Astrocyte (in vitro differentiated cells and primary cell): ENCODE results near the gene ENPP7. TPM values are rescaled to one million over a fixed set of nuclear protein-coding genes. Genes with fewer than 3 reads are reported as not detected.

ENCODE experiments used
- DNase-seq: peaks from one replicate; pipeline ENCODE4 v3.0.0-alpha.2; 2010; ENCODE audit warnings: low read depth
- FAIRE-seq: peaks from 2 replicates; lab custom pipeline; 2011; peaks lifted over from hg19 to GRCh38; lab: Jason Lieb, UNC
- H2AFZ ChIP-seq: 2 replicates; pipeline ENCODE4 v1.6.0; 2012; ENCODE audit warnings: low read depth, low read length, inconsistent platforms
- H3K27ac ChIP-seq: 2 replicates; pipeline ENCODE4 v1.5.1; 2011; ENCODE audit warnings: low read depth, low read length, inconsistent platforms
- H3K27me3 ChIP-seq: 2 replicates; pipeline ENCODE4 v1.6.0; 2011; ENCODE audit warnings: low read length, inconsistent platforms; ENCODE audit not compliant: insufficient read depth
- H3K36me3 ChIP-seq: 2 replicates; pipeline ENCODE4 v1.5.1; 2011; ENCODE audit warnings: low read length, inconsistent platforms; ENCODE audit not compliant: insufficient read depth
- H3K4me1 ChIP-seq: 2 replicates; pipeline ENCODE4 v1.5.1; 2011; ENCODE audit warnings: low read length, inconsistent platforms; ENCODE audit not compliant: insufficient read depth
- H3K4me2 ChIP-seq: 2 replicates; pipeline ENCODE4 v1.6.0; 2012; ENCODE audit warnings: low read length, inconsistent platforms
- H3K4me3 ChIP-seq: 2 replicates; pipeline ENCODE4 v1.5.1; 2011; ENCODE audit warnings: low read depth, mild to moderate bottlenecking, low read length, inconsistent platforms; ENCODE audit not compliant: insufficient read depth
- H3K79me2 ChIP-seq: 2 replicates; pipeline ENCODE4 v1.6.0; 2012; ENCODE audit warnings: mild to moderate bottlenecking, low read length, inconsistent platforms; ENCODE audit not compliant: insufficient read depth
- H3K9ac ChIP-seq: 2 replicates; pipeline ENCODE4 v1.6.0; 2012; ENCODE audit warnings: mild to moderate bottlenecking, low read length, inconsistent platforms
- H3K9me3 ChIP-seq: 2 replicates; pipeline ENCODE4 v1.5.1; 2012; ENCODE audit warnings: low read depth, mild to moderate bottlenecking, low read length, inconsistent platforms; ENCODE audit not compliant: insufficient read depth
- H4K20me1 ChIP-seq: 2 replicates; pipeline ENCODE4 v1.6.0; 2012; ENCODE audit warnings: low read length, inconsistent platforms; ENCODE audit not compliant: insufficient read depth
- H3K27ac Mint-ChIP-seq: one replicate; pipeline ENCODE4 v1.8.0; 2021; ENCODE audit warnings: mild to moderate bottlenecking, mixed read lengths; ENCODE audit not compliant: unreplicated experiment
- H3K27me3 Mint-ChIP-seq: one replicate; pipeline ENCODE4 v1.8.0; 2021; ENCODE audit warnings: low read depth, mixed read lengths; ENCODE audit not compliant: unreplicated experiment
- H3K36me3 Mint-ChIP-seq: one replicate; pipeline ENCODE4 v1.8.0; 2021; ENCODE audit warnings: low read depth, mixed read lengths; ENCODE audit not compliant: unreplicated experiment
- H3K4me1 Mint-ChIP-seq: one replicate; pipeline ENCODE4 v1.8.0; 2021; ENCODE audit warnings: low read depth, mixed read lengths; ENCODE audit not compliant: unreplicated experiment
- H3K4me3 Mint-ChIP-seq: one replicate; pipeline ENCODE4 v1.8.0; 2021; ENCODE audit warnings: mild to moderate bottlenecking, moderate library complexity, mixed read lengths; ENCODE audit not compliant: unreplicated experiment
- H3K9me3 Mint-ChIP-seq: one replicate; pipeline ENCODE4 v1.8.0; 2021; ENCODE audit warnings: mild to moderate bottlenecking, mixed read lengths; ENCODE audit not compliant: unreplicated experiment
- EZH2 ChIP-seq: IDR thresholded peaks from 2 replicates; pipeline ENCODE4 v1.6.1; 2012; ENCODE audit warnings: mild to moderate bottlenecking, low read length, inconsistent platforms; ENCODE audit not compliant: insufficient read depth
- total RNA-seq: library from RNA; stranded (reverse); gene quantifications from 2 replicates; pipeline ENCODE4 v1.2.1, GENCODE V29; 2021
- TF ChIP-seq, protein P1 (sequence below): IDR thresholded peaks from 2 replicates; pipeline ENCODE4 v1.5.1; 2011; ENCODE audit warnings: low read depth, mild to moderate bottlenecking, inconsistent platforms, low read length, moderate library complexity; ENCODE audit not compliant: insufficient read depth

Gene ENPP7
- total RNA-seq, 1 donor from 2014 or later = not detected

DNA sequence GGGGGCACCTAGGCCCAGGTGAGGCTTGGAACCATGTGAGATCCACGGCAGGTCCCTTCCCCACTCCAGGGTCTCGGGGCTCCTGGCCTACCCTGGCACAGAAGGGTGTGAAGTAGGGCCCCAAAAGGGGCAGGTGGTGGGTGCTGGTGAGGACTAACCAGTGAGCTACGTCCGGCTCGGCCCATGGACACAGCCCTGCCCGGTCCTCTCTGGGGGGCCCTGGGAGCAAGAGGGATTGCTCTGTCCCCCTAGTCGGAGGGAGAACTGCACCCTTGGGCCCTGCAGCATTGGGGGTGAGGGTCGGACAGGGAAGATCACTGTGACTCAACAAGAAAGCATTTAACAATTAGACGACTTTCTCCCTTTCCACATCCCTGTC, 2.9 kb downstream of the ENPP7 start:
- Histone ChIP-seq H3K27ac (no peak overlapping the region), H4K20me1 (no peaks in the 10 kb centered on the region), H3K36me3 (no peaks in the 10 kb centered on the region), H3K9ac (no peak overlapping the region), H3K9me3 (no peaks in the 10 kb centered on the region), H3K4me1 (no peaks in the 10 kb centered on the region), H3K27me3 (no peaks in the 10 kb centered on the region), H3K79me2 (no peaks in the 10 kb centered on the region), H2AFZ (no peak overlapping the region), H3K4me3 (no peak overlapping the region), H3K4me2 (no peak overlapping the region)
- Mint-ChIP-seq H3K4me1 (peaks cover under 1% of the 10 kb centered on the region), H3K9me3 (peaks cover 3% of the 10 kb centered on the region), H3K36me3 (no peaks in the 10 kb centered on the region), H3K27me3 (peaks cover 29% of the 10 kb centered on the region), H3K27ac (no peak overlapping the region), H3K4me3 (no peak overlapping the region)
- no peak for TF ChIP-seq EZH2
- TF ChIP-seq, protein P1, sequence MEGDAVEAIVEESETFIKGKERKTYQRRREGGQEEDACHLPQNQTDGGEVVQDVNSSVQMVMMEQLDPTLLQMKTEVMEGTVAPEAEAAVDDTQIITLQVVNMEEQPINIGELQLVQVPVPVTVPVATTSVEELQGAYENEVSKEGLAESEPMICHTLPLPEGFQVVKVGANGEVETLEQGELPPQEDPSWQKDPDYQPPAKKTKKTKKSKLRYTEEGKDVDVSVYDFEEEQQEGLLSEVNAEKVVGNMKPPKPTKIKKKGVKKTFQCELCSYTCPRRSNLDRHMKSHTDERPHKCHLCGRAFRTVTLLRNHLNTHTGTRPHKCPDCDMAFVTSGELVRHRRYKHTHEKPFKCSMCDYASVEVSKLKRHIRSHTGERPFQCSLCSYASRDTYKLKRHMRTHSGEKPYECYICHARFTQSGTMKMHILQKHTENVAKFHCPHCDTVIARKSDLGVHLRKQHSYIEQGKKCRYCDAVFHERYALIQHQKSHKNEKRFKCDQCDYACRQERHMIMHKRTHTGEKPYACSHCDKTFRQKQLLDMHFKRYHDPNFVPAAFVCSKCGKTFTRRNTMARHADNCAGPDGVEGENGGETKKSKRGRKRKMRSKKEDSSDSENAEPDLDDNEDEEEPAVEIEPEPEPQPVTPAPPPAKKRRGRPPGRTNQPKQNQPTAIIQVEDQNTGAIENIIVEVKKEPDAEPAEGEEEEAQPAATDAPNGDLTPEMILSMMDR = no peak
- DNase-seq = no peak
- no peak for FAIRE-seq

DNA sequence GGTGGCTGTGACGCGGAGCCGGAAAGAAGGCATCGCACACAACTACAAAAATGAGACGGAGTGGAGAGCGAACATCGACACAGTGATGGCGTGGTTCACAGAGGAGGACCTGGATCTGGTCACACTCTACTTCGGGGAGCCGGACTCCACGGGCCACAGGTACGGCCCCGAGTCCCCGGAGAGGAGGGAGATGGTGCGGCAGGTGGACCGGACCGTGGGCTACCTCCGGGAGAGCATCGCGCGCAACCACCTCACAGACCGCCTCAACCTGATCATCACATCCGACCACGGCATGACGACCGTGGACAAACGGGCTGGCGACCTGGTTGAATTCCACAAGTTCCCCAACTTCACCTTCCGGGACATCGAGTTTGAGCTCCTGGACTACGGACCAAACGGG, 4.4 kb downstream of the ENPP7 start:
- Histone ChIP-seq H3K9me3 (no peaks in the 10 kb centered on the region), H3K36me3 (no peaks in the 10 kb centered on the region), H3K9ac (no peak overlapping the region), H3K4me1 (peaks cover 7% of the 10 kb centered on the region), H3K27me3 (peaks cover 2% of the 10 kb centered on the region), H3K27ac (no peak overlapping the region), H3K4me2 (no peak overlapping the region), H4K20me1 (no peaks in the 10 kb centered on the region), H2AFZ (no peak overlapping the region), H3K4me3 (no peak overlapping the region), H3K79me2 (no peaks in the 10 kb centered on the region)
- Mint-ChIP-seq H3K4me3 (no peak overlapping the region), H3K9me3 (peaks cover 3% of the 10 kb centered on the region), H3K27ac (no peak overlapping the region), H3K4me1 (peaks cover 9% of the 10 kb centered on the region), H3K27me3 (peaks cover 42% of the 10 kb centered on the region), H3K36me3 (no peaks in the 10 kb centered on the region)
- FAIRE-seq = no peak
- TF ChIP-seq, protein P1 = no peak
- TF ChIP-seq EZH2 = no peak
- DNase-seq = no peak

DNA sequence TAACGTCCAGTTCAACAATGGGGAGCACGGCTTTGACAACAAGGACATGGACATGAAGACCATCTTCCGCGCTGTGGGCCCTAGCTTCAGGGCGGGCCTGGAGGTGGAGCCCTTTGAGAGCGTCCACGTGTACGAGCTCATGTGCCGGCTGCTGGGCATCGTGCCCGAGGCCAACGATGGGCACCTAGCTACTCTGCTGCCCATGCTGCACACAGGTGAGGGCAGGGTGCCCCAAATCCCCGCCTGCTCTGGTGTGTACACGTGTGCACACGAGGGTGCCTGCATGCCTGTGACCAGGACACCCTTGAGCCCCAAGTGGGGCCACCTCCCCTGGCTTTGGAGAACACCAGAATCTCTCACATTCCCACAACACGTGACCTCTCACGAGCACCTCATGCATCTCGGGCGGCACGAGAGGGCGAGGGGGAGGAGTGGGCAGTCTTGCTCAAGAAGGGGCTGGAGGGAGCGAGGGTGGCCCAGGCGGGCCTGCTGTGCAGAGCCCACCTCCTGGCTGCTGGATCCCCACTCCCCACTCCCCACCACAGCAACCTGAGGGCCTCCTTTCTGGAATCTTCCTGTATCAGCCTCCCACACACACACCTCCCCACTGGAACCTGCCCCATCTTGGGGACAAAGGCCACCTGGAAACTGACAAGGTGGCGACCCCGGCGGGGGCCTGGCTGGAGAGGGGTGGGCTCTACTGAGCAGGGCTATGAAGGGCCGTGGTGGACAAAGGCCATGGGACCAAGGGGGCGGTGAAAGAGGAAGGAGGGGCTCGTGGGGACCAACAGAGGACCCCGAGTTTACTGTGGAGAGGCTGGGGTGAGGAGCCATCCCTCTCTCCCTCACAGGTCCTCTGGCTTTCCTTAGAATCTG, 6.5 kb downstream of the ENPP7 start:
- Histone ChIP-seq H3K27me3 (peaks cover 15% of the 10 kb centered on the region), H3K27ac (no peak overlapping the region), H3K79me2 (no peaks in the 10 kb centered on the region), H2AFZ (no peak overlapping the region), H3K4me1 (peaks cover 7% of the 10 kb centered on the region), H3K36me3 (no peaks in the 10 kb centered on the region), H3K4me2 (no peak overlapping the region), H3K4me3 (no peak overlapping the region), H3K9ac (no peak overlapping the region), H3K9me3 (no peaks in the 10 kb centered on the region), H4K20me1 (no peaks in the 10 kb centered on the region)
- H3K27me3 Mint-ChIP-seq = peaks cover 53% of the 10 kb centered on the region
- H3K4me3 Mint-ChIP-seq = no peak overlapping the region
- no peak overlapping the region for H3K27ac Mint-ChIP-seq
- H3K36me3 Mint-ChIP-seq = no peaks in the 10 kb centered on the region
- peaks cover 3% of the 10 kb centered on the region for H3K9me3 Mint-ChIP-seq
- peaks cover 9% of the 10 kb centered on the region for H3K4me1 Mint-ChIP-seq
- FAIRE-seq = no peak
- no peak for DNase-seq
- TF ChIP-seq EZH2 = no peak
- TF ChIP-seq, protein P1 = no peak
